Measurements from ENCODE around the gene PREX1. TPM values are rescaled to one million over a fixed set of nuclear protein-coding genes. Genes with fewer than 3 reads are reported as not detected.

PREX1 gene
- polyA plus RNA-seq, 3 donors = 12.2 to 16.7 (median 14.1) TPM

DNA sequence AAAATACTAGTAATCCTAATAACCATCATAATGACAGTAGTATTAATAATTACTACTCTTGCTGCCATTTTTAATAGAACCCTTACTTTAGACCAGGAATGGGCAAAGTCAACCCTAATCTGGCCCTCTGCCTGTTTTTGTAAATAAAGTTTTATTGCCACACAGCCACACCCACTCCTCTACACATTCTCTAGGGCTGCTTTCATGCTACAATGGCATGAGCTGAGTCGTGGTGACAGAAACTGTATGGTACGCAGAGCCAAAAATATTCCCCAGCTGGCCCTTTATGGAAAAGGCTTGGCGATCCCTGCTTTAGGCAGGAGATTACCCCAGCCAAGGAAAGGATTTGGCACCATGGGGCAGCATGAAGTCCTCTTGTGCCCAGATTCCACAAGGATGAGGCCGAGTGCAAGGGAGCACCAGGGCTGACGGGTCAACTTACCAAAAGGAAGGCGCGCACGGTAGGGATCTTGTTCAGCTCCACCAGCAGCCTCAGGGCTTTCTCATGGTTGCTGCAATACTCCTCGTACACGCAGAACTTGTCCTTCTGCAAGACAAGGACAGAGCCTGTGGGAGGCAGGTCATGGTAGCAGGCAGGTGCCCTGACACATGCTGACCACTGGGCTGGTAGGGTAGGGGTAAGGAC lies 93.6 kb downstream of the PREX1 start:
- DNase-seq (ENCODE audit: extremely low read depth in 1 of 11, low read depth in 9 of 11, low spot score in 4 of 11) = no peak

DNA sequence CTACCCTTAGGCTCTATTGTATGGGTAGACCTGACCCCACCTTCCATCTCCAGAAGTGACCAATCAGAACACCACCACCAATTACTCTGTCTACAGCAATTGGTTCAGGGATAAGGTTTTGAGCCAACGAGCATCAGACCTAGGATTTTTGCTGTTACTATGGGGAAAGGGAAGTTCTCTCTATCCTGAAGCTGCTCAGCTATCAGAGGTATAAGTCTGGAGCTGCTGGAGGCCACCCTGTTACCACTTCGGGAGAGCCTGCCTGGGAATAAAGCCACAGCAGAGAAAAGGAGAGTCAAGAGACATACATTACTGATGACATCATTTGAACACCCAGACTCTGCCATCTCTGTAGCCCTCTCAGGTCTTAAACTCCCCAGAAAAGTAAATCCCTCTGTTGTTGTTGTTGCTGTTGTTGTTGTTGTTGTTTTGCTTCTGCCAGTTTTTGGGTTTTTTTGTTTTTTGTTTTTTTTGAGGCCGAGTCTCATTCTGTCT lies 94.5 kb downstream of the PREX1 start:
- DNase-seq (ENCODE audit: extremely low read depth in 1 of 11, low read depth in 9 of 11, low spot score in 4 of 11) = no peak

DNA sequence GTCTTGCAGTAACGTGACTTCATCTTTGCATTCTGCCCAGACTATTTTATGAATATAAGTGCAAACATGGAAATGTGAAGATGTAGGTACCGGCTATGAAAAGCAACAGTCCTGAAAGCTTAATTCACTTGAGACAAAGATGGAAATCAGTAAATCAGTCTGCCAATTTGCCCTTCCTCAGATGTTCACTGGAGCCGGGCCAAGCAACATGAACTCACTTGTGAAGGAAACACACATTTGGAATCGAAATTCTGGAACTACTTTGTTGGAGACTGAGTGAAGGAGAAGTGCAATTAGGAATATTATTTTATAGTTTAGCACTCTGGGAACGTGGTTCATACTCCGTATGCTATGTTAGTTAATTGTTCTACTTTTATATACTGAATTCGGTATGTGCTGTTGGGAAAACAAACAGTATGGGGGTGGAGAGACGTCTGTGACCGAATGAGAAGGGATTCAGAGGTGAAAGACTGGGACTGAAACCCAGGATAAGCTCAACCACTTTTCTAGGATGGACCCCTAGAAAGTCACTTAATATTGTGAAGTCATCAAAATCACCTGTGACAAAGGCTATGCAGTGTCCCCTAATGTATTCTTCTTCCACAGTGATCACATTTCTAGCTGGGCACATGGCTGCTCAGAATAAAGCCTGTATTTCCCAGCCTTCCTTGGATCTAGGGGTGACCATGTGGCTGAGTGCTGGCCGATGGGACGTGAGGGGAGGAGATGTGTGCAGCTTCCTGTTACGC lies 95.5 kb downstream of the PREX1 start:
- no peak for DNase-seq (ENCODE audit: extremely low read depth in 1 of 11, low read depth in 9 of 11, low spot score in 4 of 11)

DNA sequence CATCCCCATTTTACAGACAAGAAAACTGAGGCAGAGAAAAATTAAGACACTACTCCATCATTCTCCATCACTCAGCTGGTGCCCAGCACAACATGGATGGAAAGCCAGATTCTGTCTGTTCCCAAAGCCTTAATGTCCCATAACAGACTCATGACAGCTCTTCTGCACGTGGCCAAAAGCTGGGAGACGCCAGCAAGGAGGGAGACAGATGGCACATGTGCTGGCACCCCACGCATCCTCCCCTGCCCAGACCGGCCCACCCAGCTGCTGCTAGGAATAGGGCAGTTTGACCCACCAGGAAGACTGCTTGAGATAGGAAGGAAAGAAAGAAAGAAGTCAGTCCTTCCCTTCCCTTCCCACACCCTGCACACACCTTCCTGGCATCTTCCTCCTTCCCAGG lies 96.3 kb downstream of the PREX1 start:
- no peak for DNase-seq (ENCODE audit: extremely low read depth in 1 of 11, low read depth in 9 of 11, low spot score in 4 of 11)

DNA sequence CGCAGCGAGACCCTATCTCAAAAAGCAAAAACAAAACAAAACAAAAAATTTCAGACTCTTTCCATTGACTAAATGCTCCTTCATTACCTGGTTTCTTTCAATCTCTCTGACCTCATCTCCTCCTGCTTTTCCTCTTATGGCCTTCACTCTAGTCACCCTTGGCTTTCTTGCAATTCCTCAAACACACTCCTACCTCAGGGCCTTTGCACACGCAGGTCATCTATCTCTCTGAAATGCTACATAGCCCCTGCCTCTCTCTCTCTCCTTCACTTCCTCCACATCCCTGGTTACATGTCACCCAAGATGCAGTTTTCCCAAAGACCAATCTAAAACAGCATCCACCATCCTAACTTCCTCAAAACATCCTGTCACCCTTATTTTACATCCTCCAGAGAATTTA lies 96.8 kb downstream of the PREX1 start:
- DNase-seq (ENCODE audit: extremely low read depth in 1 of 11, low read depth in 9 of 11, low spot score in 4 of 11) = no peak

DNA sequence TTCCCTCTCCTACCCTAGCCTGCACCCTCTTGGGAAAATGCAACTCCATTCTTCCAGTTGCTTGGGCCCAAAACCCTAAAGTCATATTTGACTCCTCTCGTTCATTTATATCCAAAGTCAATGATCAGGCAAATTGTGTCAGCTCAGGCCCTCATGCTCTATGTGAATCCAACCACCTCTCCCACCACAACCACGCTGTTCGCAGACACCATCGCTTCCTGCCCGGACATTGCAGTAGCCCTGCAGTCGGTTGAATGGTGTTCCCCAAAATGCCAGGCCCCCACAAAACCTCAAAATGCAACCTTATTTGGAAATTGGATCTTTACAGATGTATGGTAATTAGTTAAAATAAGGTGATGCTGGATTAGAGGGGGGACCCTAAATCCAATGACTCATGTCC lies 98.3 kb downstream of the PREX1 start:
- no peak for DNase-seq (ENCODE audit: extremely low read depth in 1 of 11, low read depth in 9 of 11, low spot score in 4 of 11)

DNA sequence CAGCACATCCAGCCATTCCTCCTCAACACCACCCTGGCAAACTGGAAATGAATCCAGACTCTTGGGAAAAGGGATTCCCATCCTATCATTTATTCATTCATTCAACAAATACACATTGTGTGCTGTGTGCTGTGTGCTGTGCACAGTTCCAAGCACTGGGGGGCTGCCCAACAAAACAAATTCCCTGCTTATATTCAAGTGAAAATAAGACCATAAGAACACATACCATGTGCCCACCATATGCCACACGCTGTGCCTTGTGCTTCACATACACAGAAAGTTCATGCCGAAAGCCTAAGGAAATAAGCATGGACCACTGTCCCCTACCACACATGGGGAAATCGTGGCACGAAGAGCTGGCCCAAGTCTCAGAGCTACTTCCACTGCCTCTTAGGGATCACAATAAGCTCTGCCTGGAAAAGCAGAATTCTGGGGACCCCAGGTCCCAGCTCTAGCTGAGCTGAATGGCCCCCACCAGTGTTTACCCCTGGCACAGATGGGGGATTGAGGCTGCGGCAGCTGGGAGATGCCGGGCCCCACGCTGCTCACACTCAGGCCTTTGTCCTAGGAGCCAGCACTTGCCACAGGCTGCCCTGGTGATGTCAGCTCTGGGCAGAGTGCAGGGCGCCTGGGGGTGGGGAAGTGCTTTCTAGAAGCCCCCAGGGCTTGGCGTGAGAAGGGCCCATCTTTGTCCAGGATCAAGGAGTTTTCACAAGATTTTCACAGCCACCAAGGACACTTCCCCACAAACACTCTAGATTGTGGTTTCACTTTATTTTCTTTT lies 99.6 kb downstream of the PREX1 start:
- no peak for DNase-seq (ENCODE audit: extremely low read depth in 1 of 11, low read depth in 9 of 11, low spot score in 4 of 11)

DNA sequence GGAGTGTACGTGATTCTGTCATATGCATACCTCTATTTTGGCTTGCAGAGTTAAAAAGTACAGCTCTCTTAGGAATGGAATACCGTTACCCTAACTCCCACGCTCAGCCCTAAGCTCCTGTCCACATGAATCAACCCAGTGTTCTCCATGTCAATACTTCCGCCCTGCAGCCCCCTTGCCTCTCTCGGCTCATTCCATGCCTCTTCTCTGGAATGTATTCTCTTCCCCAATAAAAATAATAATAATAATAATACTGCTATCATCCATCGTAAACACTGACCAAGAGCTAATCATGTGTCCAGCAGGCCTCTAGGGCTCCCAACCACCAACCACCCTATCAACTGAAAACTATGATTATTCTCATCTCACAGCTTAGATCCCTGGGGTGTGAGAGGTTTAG lies 100.6 kb downstream of the PREX1 start:
- no peak for DNase-seq (ENCODE audit: extremely low read depth in 1 of 11, low read depth in 9 of 11, low spot score in 4 of 11)

DNA sequence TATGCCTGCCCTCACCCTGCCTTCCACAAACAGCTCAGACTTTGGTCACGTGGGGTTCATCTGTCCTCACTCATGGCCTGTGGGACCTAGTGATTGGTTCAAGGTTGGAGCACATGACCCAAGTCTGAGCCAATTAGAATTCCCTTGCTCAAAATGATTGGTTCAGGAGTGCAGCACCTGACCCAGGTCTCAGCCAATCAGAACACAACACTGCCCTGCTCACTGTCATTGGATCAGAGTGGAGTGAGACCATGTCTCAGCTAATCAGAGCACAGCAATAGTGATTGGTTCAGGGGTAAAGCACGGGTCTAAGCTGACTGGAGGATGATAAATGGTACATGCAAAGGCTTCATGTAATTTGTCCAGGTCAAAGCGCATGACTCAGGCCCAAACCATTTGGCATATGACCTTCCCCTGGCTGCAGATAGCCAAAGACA lies 102.2 kb downstream of the PREX1 start:
- DNase-seq (ENCODE audit: extremely low read depth in 1 of 11, low read depth in 9 of 11, low spot score in 4 of 11) = no peak

DNA sequence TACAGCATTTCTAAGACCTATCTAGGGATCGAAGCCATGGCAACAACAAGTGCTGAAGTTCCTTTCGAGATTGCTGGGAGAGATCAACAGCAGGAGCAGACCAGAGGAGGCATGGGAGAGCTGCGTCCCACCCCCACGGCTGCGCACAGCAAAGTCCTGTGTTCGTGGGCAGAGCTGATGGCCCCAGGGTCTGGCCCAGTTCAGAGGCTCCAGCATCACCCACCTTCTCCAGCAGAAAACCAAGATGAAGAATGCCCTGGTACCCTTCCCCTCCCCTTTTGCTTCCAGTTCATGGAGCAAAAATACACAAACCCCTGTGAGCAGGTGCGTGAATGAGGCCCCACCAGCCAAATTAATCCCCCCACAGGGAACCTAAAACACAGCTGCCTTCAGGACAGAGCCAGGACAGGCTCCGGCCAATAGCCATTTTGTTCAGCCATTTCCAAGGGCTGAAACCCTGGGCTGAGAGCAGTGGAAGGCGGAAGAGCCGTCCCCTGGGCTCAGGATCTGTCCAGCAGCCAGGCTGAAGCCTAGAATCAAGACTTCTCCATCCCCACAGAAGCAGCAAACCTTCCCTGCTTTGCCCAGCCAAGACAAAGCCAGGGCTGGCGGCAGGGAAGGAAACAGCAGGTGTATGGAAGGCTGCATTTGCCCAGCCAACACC lies 102.8 kb downstream of the PREX1 start:
- no peak for DNase-seq (ENCODE audit: extremely low read depth in 1 of 11, low read depth in 9 of 11, low spot score in 4 of 11)

DNA sequence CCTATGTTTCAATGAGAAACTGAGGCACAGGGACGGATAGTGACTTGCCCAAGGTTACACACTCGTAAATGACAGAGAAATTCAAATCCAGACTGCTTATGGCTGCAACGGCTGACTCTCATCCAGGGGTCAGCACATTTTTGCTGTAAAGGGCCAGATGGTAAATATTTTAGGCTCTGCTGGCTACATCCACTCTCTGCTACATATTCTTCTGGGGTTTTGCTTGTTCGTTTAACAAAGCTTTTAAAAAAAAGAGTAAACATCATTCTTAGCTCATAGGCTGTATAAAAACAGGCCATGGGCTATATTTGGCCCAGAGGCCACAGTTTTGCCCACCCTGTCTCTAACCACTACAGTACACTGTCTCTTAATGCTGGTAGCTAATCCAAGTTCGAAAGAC lies 103.4 kb downstream of the PREX1 start:
- no peak for DNase-seq (ENCODE audit: extremely low read depth in 1 of 11, low read depth in 9 of 11, low spot score in 4 of 11)

DNA sequence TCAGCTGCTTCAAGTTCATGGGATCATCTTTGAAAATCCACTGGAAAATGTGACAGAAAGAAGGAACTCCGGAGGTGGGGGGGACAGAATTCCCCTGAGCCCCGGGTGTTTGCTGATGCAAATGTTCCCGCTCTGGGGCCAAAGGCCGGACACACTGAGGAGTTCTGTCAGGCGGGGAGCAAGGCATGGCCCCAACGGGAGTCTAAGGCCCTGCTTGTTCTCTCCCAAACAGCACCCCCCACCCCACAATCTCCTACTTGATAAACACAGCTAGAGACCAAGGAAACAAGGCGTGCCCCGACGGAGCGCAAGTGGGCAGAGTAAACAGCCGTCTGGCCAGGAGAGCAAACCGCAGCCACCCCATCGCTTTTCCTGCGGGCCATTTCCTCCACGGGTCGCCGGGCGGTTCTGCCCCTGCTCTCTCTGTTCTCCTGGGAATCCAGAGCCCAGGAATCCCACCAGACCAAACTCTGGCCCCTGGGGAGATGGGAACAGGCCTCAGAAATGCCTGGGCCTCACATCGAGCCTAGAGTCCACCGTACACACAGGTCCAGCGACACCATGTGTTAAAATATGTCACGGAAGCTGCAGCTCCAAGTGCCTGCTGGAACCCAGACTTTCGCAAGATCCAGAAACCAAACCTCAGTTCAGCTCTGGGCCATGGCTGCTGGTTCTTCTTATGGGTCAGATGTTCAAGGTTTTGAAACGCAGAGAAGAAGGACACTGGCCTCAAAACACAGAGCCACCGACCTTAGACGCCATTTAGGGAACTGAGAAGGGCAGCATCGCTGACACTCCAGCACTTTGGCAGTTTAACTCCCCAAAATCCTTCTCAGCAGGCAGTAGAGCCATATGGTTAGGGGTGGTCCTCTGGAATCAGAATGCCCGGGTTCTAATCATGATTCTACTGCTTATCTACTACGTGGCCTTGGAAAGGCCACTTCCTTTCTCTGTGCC lies 104.2 kb downstream of the PREX1 start:
- no peak for DNase-seq (ENCODE audit: extremely low read depth in 1 of 11, low read depth in 9 of 11, low spot score in 4 of 11)

DNA sequence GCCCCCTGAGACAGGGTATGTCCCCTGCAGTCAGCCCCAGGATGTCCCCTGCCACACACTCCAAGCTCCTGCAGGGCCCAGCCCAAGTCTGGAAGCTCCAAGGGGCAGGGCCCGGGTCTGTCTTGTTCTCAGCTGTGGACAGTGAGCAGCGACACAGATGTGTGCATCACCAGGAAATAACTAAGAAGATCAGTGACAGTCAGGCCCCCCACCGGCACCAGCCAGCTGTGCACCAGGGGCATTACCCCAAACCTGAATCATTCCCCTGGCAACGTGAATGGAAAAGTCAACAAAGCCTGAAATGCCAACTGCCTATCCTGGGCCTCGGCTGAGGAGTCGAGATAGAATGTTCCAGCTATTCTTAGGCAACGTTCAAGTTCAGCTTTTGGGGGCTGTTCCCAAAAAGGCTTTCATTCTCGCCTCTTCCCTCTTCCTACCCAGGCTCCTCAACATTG lies 105.0 kb downstream of the PREX1 start:
- DNase-seq (ENCODE audit: extremely low read depth in 1 of 11, low read depth in 9 of 11, low spot score in 4 of 11) = no peak

DNA sequence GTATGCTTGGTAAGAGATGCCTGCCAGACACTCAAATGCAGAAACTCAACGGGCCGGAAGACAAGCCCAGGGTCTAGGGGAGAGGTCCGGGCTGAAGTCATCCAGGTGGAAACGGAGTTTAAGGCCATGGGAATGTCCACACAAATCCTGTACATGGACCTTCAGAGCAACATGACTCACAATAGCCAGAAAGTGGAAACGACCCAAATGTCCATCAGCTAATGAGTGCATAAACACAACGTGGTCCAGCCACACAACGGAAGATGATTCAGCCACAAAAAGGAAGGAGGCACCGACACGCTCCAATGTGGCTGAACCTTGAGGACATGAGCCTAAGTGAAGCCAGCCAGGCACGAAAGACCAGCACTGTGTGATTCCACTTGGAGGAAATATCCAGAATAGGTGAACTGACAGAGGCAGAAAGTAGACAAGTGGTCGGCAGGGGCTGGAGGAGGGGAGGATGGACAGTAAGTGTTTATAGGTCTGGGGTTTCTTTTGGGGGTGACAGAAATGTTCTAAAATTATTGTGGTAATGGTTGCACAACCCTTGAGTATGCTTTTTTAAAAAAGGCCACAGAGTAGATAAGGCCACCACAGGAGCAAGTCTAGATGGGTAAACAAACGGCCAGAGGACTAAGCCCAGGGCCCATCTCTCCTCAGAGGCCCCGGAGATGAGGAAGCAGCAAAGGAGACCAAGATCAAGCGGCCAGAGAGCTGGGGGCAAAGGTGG lies 105.6 kb downstream of the PREX1 start:
- DNase-seq (ENCODE audit: extremely low read depth in 1 of 11, low read depth in 9 of 11, low spot score in 4 of 11) = no peak

DNA sequence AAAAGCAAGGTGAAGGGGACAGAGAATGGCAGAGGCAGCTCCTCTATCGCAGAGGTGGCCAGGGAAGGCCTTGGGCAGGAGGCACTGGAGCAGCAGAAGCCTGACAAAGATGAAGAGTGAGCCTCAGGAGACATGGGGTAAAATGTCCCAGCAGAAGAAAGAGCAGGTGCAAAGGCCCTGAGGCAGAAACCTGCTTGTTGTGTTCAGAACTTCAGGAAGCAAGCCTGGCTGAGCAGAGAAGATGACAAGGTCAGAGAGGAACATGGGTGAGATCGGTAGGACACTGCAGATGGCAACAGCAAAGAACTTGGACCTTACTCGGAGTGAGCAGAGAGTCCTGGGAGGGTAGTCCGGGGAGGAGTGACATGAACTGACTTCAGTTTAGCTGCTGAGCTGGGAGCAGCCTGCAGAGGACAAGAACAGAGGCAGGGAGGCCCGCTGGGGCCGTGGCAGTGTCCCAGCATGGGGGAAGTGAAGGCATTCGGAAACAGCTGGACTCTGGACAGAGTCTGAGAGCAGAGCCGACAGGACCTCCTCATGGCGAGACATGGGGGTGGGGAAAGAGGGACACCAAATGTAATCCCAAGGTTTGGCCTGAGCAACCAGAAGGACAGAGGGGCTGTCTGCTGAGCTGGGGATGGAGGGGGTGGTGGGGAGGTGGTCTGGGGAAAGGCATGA lies 106.3 kb downstream of the PREX1 start:
- DNase-seq (ENCODE audit: extremely low read depth in 1 of 11, low read depth in 9 of 11, low spot score in 4 of 11) = no peak

DNA sequence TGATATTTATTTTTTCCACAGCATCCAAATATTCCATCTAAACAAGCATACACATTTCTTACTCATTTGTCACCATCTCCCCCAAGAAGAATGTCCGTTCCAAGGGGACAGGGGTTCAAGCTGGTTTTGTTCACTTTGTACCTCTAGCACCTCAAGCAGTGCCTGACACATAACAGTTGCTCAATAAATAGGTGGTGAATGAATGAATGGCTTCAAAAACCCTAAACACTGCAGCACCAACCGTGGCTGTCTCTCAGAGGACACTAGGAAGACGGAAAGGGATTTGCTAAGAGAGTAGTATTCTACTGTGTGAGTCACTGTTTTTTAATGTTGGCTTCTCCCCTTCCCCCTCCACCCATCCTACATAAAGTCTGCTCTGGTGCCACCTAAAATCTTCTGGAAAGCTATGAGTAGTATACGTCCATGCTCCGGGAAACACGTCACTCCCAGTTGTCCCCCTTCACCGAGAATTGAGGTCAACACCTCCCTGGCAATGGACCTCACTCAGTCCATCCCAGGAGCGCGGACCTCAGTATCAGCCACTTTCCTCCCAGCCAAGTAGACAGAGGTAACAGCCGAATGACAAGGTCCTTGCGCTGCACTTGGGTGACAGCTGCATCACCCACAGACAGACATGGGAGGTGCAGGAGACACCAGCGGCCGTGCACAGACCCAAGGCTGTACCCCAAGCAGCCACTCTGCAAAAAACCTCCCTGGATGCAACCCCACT lies 107.4 kb downstream of the PREX1 start:
- DNase-seq (ENCODE audit: extremely low read depth in 1 of 11, low read depth in 9 of 11, low spot score in 4 of 11) = no peak
